Motor neuron (in vitro differentiated cells): ENCODE measurements around the gene DVL2. TPM values are rescaled to one million over a fixed set of nuclear protein-coding genes. Genes with fewer than 3 reads are reported as not detected.

Source experiments
- ATAC-seq, 8 experiments: fragments of 200-7000 bp; cut with Tn5 transposase; replicated peaks in 6 of 8; 2 replicates each; pipeline ENCODE4 v1.8.0; 2021; ENCODE audit warnings: mild to moderate bottlenecking in 8 of 8, moderate library complexity in 8 of 8
- H3K27ac ChIP-seq, 2 donors: fragments of 250-450 bp; sonication (Bioruptor Pico); 2 replicates each; pipeline ENCODE4 v1.9.0; 2021; ENCODE audit warnings: antibody characterized with exemption in 2 of 2, mild to moderate bottlenecking in 2 of 2, moderate library complexity in 1 of 2
- H3K4me1 ChIP-seq, 2 donors: fragments of 250-450 bp; sonication (Bioruptor Pico); replicated peaks in 1 of 2; 2 replicates each; pipeline ENCODE4 v1.6.1; 2021; ENCODE audit warnings: antibody characterized with exemption in 2 of 2, mild to moderate bottlenecking in 2 of 2, moderate library complexity in 1 of 2
- H3K4me3 ChIP-seq, 5 donors: fragments of 250-450 bp; sonication (Bioruptor Pico); 2 replicates each; pipeline ENCODE4 v1.9.0; 2021; ENCODE audit warnings: antibody characterized with exemption in 5 of 5, mild to moderate bottlenecking in 5 of 5, moderate library complexity in 4 of 5
- WGBS, 10 experiments: fragments of 450-650 bp; shearing (Covaris generic); methylation state at CpG; one replicate each; pipeline ENCODE4 v1.0.0; 2022; 5-methylcytosine and 5-hydroxymethylcytosine counted together
- in situ Hi-C, 9 experiments: fragments of 400-800 bp; cut with MboI; loops; one replicate each; pipeline ENCODE4 v1.15.0; 2021; ENCODE audit warnings: low sequenced_read_pairs in 9 of 9, low pct_unique_long_range_greater_than_20kb in 2 of 9; ENCODE audit not compliant: unreplicated experiment in 9 of 9
- total RNA-seq, 8 experiments: library from RNA; unstranded; fragments of 300-600 nt; gene quantifications; 2 replicates each; pipeline versions ENCODE4 v1.2.3 to v1.2.4, GENCODE V29; 2022

The DVL2 gene
- total RNA-seq = 10 to 100 TPM; 31.3 to 63.1 (median 40.6) TPM

DNA sequence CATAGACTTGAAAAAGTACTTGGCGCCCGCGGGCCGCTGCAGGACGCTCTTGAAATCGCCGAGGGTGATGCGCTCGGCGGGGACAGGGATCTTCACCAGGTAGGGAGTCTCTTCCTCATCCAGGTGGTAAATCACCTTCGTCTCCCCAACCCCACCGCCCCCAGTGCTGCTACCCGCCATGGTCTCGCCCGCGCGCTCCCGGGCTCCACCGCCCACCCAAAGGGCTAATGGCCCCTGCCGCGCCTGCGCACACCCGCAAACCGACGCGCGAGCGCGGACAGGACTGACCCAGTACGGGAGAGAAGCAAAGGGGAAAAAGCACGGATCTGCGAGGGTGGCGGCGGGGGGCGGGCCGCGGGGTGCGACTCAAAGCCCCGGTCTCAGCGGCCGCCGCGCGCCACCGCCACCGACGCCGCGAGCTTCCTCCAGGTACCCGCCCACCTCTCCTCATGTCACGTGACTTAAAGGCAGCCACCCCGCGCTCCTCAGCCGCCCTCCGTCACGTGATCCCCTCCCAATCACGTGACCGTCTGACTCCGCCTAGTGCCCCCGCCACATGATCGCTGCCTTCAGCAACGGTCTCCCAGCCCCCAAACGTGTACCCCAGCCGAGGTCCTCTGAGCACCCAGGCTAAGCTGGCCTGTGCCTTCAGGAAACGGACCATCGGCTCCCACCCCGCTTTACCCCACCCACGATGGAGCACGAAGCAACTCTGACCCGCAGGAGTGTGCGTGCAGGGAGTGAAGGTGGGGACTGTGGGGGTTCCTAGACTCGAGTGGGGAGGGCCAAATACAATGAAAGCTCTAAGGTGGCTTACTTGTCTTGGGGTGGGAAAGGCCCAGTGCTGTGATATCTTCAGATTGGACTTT, at the start of gene DVL2:
Gene DVL2, minus strand, starts transcription at position 435 of the 869 bp plus-strand sequence. Its CDS starts 255 bp downstream, at position 180.
- 0% methylated on average over 1 to 6 of the region's 72 CpGs; no CpG with 5 or more reads in 6 of the 10 experiments for WGBS, 10 experiments
- Histone ChIP-seq H3K4me1 (peaks cover 23% of the 10 kb centered on the region in 2 donors), H3K4me3 (peak within 1 kb of the TSS; percentile 68 to 98 (median 81)), H3K27ac (peak within 1 kb of the TSS; percentile 88 to 89)
- in situ Hi-C loops = no loop called here
- ATAC-seq = peak; percentile 28 to 75 (median 64)

DNA sequence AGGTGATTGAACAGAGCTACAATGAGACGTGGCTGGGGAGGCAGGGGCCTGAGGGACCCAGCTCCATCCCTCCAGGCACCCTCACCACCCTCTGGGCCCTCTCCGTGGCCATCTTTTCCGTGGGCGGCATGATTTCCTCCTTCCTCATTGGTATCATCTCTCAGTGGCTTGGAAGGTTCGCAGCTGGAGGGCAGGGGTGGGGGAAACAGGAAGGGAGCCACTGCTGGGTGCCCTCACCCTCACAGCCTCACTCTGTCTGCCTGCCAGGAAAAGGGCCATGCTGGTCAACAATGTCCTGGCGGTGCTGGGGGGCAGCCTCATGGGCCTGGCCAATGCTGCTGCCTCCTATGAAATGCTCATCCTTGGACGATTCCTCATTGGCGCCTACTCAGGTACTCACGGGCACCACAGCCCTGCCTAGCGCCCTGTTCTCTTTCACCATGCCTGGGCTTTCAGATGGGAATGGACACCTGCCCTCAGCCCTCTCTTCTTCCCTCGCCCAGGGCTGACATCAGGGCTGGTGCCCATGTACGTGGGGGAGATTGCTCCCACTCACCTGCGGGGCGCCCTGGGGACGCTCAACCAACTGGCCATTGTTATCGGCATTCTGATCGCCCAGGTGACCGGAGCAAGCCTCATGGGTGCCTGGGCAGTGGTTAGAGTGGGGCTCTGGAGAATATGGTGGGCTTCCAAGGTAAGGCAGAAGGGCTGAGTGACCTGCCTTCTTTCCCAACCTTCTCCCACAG, 49.3 kb upstream of the DVL2 start:
- 87 to 93% (median 93%) methylated on average over 3 to 11 of the region's 18 CpGs; no CpG with 5 or more reads in 7 of the 10 experiments for WGBS, 10 experiments
- no peak overlapping the region for H3K27ac ChIP-seq
- no peak overlapping the region for H3K4me3 ChIP-seq
- in situ Hi-C loops = loop anchor here in 1 of 9 experiments (25.0 kb wide), 1 partner anchor 246 kb away; the partner anchor contains the start of genes SLC16A11 and SLC16A13
- ATAC-seq = no peak
- H3K4me1 ChIP-seq = peaks cover 0 to 8% of the 10 kb centered on the region in 2 donors

DNA sequence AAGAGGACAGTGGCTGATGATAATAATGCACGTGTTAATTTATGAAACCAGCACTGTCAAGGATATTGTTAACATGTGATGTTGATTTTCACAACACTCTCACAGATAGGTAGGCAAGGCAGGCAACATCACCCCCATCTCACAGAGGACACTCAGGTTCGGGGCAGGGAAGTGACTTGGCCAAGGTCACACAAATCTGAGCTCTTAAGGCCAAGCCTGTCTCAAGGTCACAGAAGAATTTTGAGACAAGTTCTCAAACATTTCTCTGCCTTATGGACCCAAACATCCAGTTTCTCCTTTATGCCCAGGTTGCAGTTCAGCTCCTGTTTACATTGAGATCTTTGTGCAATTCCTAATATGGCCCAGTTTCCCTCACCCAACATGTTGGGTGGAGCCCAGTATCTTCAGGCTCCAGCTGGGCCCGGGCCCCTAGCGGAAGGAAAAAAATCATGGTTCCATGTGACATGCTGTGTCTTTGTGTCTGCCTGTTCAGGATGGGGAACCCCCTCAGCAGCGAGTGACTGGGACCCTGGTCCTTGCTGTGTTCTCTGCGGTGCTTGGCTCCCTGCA, 48.5 kb upstream of the DVL2 start:
- in situ Hi-C loops = loop anchor here in 1 of 9 experiments (25.0 kb wide), 1 partner anchor 246 kb away; the partner anchor contains the start of genes SLC16A11 and SLC16A13
- H3K4me1 ChIP-seq = peaks cover 0 to 8% of the 10 kb centered on the region in 2 donors
- ATAC-seq = peak in 1 of 8 experiments; percentile 6
- WGBS, 10 experiments = 50 to 100% (median 80%) methylated on average over 1 to 4 of the region's 6 CpGs; no CpG with 5 or more reads in 1 of the 10 experiments
- peak overlapping the region in 2 of 5 donors; percentile 38 to 44 for H3K4me3 ChIP-seq
- H3K27ac ChIP-seq = no peak overlapping the region

DNA sequence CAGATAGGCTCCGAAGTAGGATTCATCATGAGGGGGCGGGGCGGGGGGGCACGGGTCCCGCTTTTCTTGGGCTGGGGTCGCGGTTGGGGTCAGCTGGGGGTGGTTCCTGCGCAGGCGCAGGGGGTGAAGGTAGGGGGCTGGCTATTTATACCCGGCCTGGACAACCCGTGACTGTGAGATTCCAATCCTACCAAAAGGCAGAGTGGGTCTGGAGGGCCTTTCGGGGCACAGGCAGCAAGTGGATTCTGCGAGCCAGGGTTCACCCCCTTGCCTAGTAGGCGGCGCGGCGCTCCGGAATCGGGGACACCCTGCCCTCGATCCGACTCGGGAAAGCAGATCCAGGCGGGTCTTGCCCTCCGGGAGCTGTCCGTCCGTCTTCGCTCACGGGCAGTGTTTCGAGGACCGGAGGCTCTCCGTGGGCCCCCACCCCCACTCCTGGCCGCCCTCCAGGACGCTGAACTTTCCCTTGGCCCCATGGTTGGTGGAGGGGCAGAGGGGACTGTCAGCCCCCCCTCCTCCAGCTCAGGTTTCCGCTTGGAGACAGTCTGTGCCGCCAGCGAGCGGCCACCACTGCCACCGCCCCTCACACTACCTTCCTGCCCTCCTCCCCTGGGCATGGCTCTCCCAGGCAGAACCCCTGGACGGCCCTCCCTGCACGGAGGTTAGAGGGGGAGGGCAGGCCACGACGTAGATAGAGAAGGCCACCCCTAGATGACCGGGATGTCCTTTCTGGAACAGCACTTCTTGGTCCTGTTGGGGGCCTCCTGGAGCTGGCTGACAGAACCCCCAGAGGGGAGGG, 47.8 kb upstream of the DVL2 start:
- H3K4me1 ChIP-seq = peaks cover 0 to 8% of the 10 kb centered on the region in 2 donors
- H3K4me3 ChIP-seq = peak overlapping the region; percentile 26 to 44 (median 38)
- 0 to 20% (median 4%) methylated on average over 1 to 4 of the region's 43 CpGs; no CpG with 5 or more reads in 7 of the 10 experiments for WGBS, 10 experiments
- peak in 5 of 8 experiments; percentile 7 to 40 (median 33) for ATAC-seq
- in situ Hi-C loops = loop anchor here in 1 of 9 experiments (25.0 kb wide), 1 partner anchor 245 kb away; the partner anchor contains the start of genes SLC16A11 and SLC16A13
- H3K27ac ChIP-seq = no peak overlapping the region

DNA sequence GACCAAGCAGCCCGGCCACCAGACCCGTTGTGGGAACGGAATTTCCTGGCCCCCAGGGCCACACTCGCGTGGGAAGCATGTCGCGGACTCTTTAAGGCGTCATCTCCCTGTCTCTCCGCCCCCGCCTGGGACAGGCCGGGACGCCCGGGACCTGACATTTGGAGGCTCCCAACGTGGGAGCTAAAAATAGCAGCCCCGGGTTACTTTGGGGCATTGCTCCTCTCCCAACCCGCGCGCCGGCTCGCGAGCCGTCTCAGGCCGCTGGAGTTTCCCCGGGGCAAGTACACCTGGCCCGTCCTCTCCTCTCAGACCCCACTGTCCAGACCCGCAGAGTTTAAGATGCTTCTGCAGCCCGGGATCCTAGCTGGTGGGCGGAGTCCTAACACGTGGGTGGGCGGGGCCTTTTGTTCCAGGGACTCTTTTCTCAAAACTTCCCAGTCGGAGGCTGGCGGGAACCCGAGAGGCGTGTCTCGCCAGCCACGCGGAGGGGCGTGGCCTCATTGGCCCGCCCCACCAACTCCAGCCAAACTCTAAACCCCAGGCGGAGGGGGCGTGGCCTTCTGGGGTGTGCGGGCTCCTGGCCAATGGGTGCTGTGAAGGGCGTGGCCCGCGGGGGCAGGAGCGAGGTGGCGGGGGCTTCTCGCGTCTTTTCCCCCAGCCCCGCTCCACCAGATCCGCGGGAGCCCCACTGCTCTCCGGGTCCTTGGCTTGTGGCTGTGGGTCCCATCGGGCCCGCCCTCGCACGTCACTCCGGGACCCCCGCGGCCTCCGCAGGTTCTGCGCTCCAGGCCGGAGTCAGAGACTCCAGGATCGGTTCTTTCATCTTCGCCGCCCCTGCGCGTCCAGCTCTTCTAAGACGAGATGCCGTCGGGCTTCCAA, 47.0 kb upstream of the DVL2 start, which contains the start of gene SLC2A4:
Gene SLC2A4, plus strand, starts transcription at position 645 of the 879 bp plus-strand sequence. Its CDS starts 217 bp downstream, at position 862.
- ATAC-seq = peak; percentile 69 to 86 (median 82)
- in situ Hi-C loops = loop anchor here in 1 of 9 experiments (25.0 kb wide), 1 partner anchor 244 kb away; the partner anchor contains the start of genes SLC16A11 and SLC16A13

DNA sequence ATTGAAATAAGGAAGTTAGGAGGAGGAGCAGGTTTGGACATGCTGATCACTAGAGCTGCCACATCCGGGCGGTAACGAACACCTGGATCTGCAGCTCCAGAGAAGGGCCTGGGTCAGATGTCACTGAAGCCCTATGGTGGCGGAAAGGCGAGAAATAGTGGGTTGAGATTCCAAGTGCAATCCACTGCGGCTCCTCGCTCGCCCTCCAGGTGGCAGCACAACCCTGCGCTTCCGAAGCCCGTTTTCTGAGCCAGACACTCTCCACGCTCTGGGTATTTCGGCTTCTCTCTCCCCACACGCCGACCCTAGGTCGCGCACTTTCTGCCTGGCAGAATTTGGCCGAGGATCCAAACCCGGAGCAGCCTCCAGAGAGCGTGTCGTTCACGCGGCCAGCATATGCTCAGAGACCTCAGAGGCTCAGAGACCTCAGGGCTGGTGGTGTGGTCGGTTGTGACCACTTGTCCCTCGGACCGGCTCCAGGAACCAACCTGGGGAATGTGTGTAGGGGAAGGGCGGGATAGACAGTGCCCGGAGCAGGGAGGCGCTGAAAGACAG, 46.3 kb upstream of the DVL2 start:
- H3K27ac ChIP-seq = no peak overlapping the region
- ATAC-seq = peak; percentile 60 to 80 (median 71)
- peaks cover 0 to 8% of the 10 kb centered on the region in 2 donors for H3K4me1 ChIP-seq
- WGBS, 10 experiments = 0 to 3% (median 0%) methylated on average over 2 to 24 of the region's 29 CpGs; no CpG with 5 or more reads in 4 of the 10 experiments
- H3K4me3 ChIP-seq = peak overlapping the region in 4 of 5 donors; percentile 9 to 44 (median 38)
- in situ Hi-C loops = loop anchor here in 1 of 9 experiments (25.0 kb wide), 1 partner anchor 243 kb away; the partner anchor contains the start of genes SLC16A11 and SLC16A13

More for the DNA sequence above, 47.0 kb upstream of the DVL2 start, which contains the start of gene SLC2A4:
- no peak within 1 kb of the TSS for H3K27ac ChIP-seq
- peak within 1 kb of the TSS; percentile 26 to 44 (median 38) for H3K4me3 ChIP-seq
- peaks cover 0 to 8% of the 10 kb centered on the region in 2 donors for H3K4me1 ChIP-seq
- WGBS, 10 experiments = 0% methylated on average over 2 to 18 of the region's 71 CpGs; no CpG with 5 or more reads in 6 of the 10 experiments

DNA sequence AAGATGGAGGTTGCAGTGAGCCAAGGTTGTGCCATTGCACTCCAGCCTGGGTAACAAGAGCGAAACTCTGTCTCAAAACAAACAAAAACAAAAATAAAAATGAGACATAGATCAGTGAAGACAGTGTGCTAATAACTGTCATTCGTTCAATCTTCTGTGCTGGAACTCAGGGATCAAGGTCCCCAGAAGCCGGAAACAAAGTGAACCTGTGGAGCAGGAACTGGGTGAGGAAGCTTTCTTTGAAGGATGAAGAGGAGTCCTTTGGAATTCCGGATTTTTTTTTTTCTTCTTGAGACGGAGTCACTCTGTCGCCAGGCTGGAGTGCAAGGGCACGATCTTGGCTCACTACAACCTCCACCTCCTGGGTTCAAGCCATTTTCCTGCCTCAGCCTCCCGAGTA, 45.1 kb upstream of the DVL2 start:
- ATAC-seq = no peak
- Histone ChIP-seq H3K27ac (no peak overlapping the region), H3K4me1 (peaks cover 0 to 8% of the 10 kb centered on the region in 2 donors), H3K4me3 (no peak overlapping the region)
- in situ Hi-C loops = loop anchor here in 1 of 9 experiments (25.0 kb wide), 1 partner anchor 242 kb away; the partner anchor contains the start of genes SLC16A11 and SLC16A13
- WGBS, 10 experiments = 15 to 91% (median 80%) methylated on average over 2 to 7 of the region's 8 CpGs

DNA sequence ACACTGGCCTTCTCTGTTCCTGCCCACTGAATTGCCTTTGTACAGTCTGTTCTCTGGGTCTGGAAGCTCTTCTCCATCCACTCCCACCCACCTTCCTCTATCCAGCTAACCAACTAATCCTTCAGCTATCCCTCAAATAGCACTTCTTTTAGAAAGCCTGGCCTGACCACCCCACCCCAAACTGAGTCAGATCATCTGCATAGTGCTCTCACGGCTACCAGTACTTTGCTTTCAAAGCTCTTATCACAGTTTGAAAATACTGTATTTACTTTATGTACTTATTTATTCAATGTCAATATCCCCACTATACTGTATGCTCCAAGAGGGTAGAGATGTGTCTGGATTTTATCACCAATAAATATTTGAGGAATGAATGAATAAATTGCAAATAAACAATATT, 32.5 kb upstream of the DVL2 start:
- in situ Hi-C loops = no loop called here
- peak in 3 of 8 experiments; percentile 21 to 91 (median 85) for ATAC-seq
- 0 to 100% (median 23%) methylated on average over 1 of the region's 1 CpG; no CpG with 5 or more reads in 2 of the 10 experiments for WGBS, 10 experiments

DNA sequence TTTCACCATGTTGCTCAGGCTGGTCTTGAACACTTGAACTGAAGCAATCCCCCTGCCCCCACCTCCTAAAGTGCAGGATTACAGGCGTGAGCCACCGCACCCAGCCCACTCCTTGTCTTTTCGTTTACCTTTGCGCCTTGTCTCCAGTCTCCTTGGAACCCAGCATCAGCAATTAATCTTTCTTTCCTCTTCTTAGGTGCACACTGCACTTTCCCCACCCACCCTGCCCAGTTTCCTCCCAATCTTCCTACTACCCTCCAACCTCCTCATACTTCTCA, 29.4 kb upstream of the DVL2 start:
- Histone ChIP-seq H3K4me3 (no peak overlapping the region), H3K4me1 (peaks cover 0 to 19% of the 10 kb centered on the region in 2 donors), H3K27ac (no peak overlapping the region)
- 40% methylated on average over 2 of the region's 4 CpGs; no CpG with 5 or more reads in 9 of the 10 experiments for WGBS, 10 experiments
- no peak for ATAC-seq
- in situ Hi-C loops = no loop called here

More for the DNA sequence above, 32.5 kb upstream of the DVL2 start:
- H3K27ac ChIP-seq = no peak overlapping the region
- H3K4me1 ChIP-seq = peaks cover 0 to 9% of the 10 kb centered on the region in 2 donors
- no peak overlapping the region for H3K4me3 ChIP-seq

DNA sequence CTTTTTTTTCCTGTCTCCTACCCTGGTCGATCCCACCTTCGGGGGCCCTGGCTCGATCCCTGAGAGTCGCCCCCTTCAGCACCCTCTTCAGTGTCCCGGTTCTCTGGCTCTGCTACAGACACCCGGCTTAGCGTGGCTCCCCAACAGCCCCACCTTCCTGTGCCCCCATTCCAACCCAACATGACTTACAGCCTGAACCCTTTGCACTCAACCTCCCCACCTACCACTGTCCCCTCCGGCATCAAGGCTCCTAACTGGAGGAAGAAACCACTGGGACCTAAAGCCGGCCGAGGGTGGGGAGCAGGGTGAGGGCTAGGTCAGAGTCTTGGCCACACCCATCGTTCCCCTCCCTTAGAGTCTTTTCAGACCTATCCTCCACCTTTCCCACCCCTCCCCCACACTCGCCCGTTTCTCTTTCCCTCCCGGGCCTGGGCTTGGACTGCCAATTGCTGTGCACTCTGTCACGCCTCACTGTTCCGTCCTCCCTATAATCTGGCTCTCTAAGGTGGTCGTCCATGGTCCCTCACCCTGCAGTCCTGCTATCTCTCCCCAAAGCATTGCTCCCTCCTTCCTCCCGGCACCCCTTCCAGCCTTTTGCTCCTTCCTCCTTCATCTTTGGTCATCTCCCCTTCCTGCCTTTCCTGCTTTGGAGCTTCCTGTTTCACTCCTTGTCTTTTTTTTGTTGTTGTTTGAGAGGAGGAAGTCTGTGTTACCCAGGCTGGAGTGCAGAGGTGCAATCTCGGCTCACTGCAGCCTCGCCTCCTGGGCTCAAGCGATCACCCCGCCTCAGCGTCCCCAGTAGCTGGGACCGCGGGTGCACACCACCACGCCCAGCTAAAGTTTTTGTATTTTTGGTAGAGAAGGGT, 28.9 kb upstream of the DVL2 start:
- WGBS, 10 experiments = 0 to 57% (median 12%) methylated on average over 2 to 12 of the region's 26 CpGs; no CpG with 5 or more reads in 1 of the 10 experiments
- peaks cover 0 to 19% of the 10 kb centered on the region in 2 donors for H3K4me1 ChIP-seq
- H3K4me3 ChIP-seq = no peak overlapping the region
- ATAC-seq = peak in 4 of 8 experiments; percentile 10 to 27 (median 12)
- in situ Hi-C loops = no loop called here
- no peak overlapping the region for H3K27ac ChIP-seq
